Neural progenitor cell (in vitro differentiated cells): ENCODE measurements around the gene COL13A1. TPM values are rescaled to one million over a fixed set of nuclear protein-coding genes. Genes with fewer than 3 reads are reported as not detected.
A peak's percentile ranks its signal among the peaks of the same experiment; 100 is the strongest.

Experiments
- DNase-seq: peaks from one replicate; pipeline ENCODE4 v3.0.0-alpha.2; 2016; ENCODE audit warnings: low spot score
- H2AFZ ChIP-seq: fragments of 200-600 bp; sonication (generic); replicated peaks from 2 replicates; pipeline ENCODE4 v1.6.1; 2016; ENCODE audit warnings: antibody characterized with exemption
- H3F3A ChIP-seq: fragments of 200-600 bp; sonication (generic); 2 replicates; pipeline ENCODE4 v1.6.1; 2016; ENCODE audit warnings: antibody characterized with exemption, low read depth
- H3K27ac ChIP-seq: fragments of 200-600 bp; sonication (generic); 2 replicates; pipeline ENCODE4 v1.5.1; 2016; ENCODE audit warnings: mild to moderate bottlenecking
- H3K27me3 ChIP-seq: fragments of 200-600 bp; sonication (generic); 2 replicates; pipeline ENCODE4 v1.6.1; 2016; ENCODE audit warnings: mild to moderate bottlenecking, moderate library complexity
- H3K36me3 ChIP-seq: fragments of 200-600 bp; sonication (generic); 2 replicates; pipeline ENCODE4 v1.5.1; 2016
- H3K4me1 ChIP-seq: fragments of 200-600 bp; sonication (generic); 2 replicates; pipeline ENCODE4 v1.6.1; 2016; ENCODE audit warnings: mixed run types
- H3K4me2 ChIP-seq: fragments of 200-600 bp; sonication (generic); 2 replicates; pipeline ENCODE4 v1.6.1; 2016
- H3K4me3 ChIP-seq: fragments of 200-600 bp; sonication (generic); 2 replicates; pipeline ENCODE4 v1.5.1; 2016
- H3K79me2 ChIP-seq: fragments of 200-600 bp; sonication (generic); 2 replicates; pipeline ENCODE4 v1.6.1; 2016; ENCODE audit warnings: low read depth
- H3K9ac ChIP-seq: fragments of 200-600 bp; sonication (generic); 2 replicates; pipeline ENCODE4 v1.6.1; 2016
- H3K9me3 ChIP-seq: fragments of 200-600 bp; sonication (generic); 2 replicates; pipeline ENCODE4 v1.5.1; 2016; ENCODE audit warnings: low read depth
- H4K20me1 ChIP-seq: fragments of 200-600 bp; sonication (generic); 2 replicates; pipeline ENCODE4 v1.6.1; 2016; ENCODE audit warnings: low read depth
- H3K27ac Mint-ChIP-seq: 3 replicates; pipeline ENCODE4 v1.8.0; 2021; ENCODE audit warnings: mixed read lengths
- H3K27me3 Mint-ChIP-seq: 2 replicates; pipeline ENCODE4 v1.8.0; 2022; ENCODE audit warnings: low read depth, mild to moderate bottlenecking, inconsistent platforms, moderate library complexity, mixed read lengths; ENCODE audit not compliant: insufficient read depth
- H3K36me3 Mint-ChIP-seq: 3 replicates; pipeline ENCODE4 v1.8.0; 2021; ENCODE audit warnings: mixed read lengths
- H3K4me1 Mint-ChIP-seq: 3 replicates; pipeline ENCODE4 v1.8.0; 2021; ENCODE audit warnings: mixed read lengths
- H3K4me3 Mint-ChIP-seq: 3 replicates; pipeline ENCODE4 v1.8.0; 2021; ENCODE audit warnings: mild to moderate bottlenecking, moderate library complexity, mixed read lengths
- H3K9me3 Mint-ChIP-seq: 3 replicates; pipeline ENCODE4 v1.8.0; 2020; ENCODE audit warnings: mixed read lengths
- EZH2 ChIP-seq: fragments of 200-600 bp; sonication (generic); IDR thresholded peaks from 2 replicates; pipeline ENCODE4 v1.6.1; 2017; ENCODE audit warnings: antibody characterized with exemption, mild to moderate bottlenecking, moderate library complexity
- EZH2phosphoT487 ChIP-seq: fragments of 200-600 bp; sonication (generic); IDR thresholded peaks from 2 replicates; pipeline ENCODE4 v1.6.1; 2017; ENCODE audit warnings: antibody characterized with exemption
- total RNA-seq: library from RNA; depleted of rRNA; stranded (reverse); fragments of >200 nt; gene quantifications from 2 replicates; pipeline ENCODE4 v1.2.3, GENCODE V29; 2015; ENCODE audit warnings: low replicate concordance
- TF ChIP-seq, protein P1 (sequence below): fragments of 200-600 bp; sonication (generic); IDR thresholded peaks from 2 replicates; pipeline ENCODE4 v1.5.1; 2017; ENCODE audit warnings: antibody characterized with exemption, mild to moderate bottlenecking

The COL13A1 gene
- total RNA-seq, 1 donor from 2014 or later = 1.3 TPM

DNA sequence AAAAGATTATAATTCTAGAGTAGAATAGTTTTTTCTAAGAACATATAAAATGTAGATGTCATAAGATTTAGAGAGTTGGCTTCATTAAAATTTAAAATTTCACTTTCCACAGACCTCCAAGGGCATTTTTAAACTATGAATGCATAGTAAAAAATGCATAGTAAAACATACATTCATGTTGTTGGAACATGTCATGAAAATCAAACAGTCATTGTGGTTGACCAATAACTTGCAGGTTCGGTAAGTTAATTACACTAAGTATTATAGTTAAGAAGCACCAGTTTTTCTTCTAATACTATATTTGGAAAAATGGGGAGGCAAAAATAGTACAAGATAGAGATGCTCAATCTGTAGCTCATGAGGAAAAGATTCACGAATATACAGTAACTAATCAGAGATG, 189.4 kb downstream of the COL13A1 start:
- Mint-ChIP-seq H3K36me3 (no peaks in the 10 kb centered on the region), H3K27me3 (no peaks in the 10 kb centered on the region), H3K4me3 (no peak overlapping the region), H3K4me1 (no peaks in the 10 kb centered on the region), H3K27ac (no peak overlapping the region), H3K9me3 (peaks cover 3% of the 10 kb centered on the region)
- Histone ChIP-seq H3K9me3 (no peaks in the 10 kb centered on the region), H3K4me2 (no peak overlapping the region), H3K79me2 (no peaks in the 10 kb centered on the region), H3F3A (no peaks in the 10 kb centered on the region), H2AFZ (no peak overlapping the region), H4K20me1 (no peaks in the 10 kb centered on the region), H3K36me3 (no peaks in the 10 kb centered on the region), H3K27me3 (peaks cover 66% of the 10 kb centered on the region), H3K9ac (no peak overlapping the region), H3K4me3 (no peak overlapping the region), H3K27ac (no peak overlapping the region), H3K4me1 (no peaks in the 10 kb centered on the region)
- DNase-seq = no peak
- TF ChIP-seq EZH2phosphoT487 = no peak
- TF ChIP-seq, protein P1, sequence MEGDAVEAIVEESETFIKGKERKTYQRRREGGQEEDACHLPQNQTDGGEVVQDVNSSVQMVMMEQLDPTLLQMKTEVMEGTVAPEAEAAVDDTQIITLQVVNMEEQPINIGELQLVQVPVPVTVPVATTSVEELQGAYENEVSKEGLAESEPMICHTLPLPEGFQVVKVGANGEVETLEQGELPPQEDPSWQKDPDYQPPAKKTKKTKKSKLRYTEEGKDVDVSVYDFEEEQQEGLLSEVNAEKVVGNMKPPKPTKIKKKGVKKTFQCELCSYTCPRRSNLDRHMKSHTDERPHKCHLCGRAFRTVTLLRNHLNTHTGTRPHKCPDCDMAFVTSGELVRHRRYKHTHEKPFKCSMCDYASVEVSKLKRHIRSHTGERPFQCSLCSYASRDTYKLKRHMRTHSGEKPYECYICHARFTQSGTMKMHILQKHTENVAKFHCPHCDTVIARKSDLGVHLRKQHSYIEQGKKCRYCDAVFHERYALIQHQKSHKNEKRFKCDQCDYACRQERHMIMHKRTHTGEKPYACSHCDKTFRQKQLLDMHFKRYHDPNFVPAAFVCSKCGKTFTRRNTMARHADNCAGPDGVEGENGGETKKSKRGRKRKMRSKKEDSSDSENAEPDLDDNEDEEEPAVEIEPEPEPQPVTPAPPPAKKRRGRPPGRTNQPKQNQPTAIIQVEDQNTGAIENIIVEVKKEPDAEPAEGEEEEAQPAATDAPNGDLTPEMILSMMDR = no peak
- no peak for TF ChIP-seq EZH2

DNA sequence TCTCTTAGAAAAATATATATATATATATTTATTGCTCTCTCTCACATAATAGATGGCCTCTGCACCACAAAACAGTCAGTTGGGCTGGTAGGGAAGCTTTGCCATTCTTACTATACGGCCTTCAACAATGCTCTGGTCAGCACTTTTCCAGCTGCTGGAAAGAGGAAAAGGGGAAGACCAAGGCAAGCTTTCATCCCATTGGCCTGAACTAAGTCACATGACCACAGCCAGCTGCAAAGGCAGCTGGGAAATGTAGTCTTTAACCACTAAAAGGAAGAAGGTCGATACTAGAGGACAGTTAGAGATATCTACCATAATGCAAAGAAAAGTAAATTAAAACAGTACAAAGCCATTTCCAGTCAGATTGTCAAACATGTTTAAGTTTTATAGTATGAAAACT, 192.6 kb downstream of the COL13A1 start:
- Histone ChIP-seq H3K27me3 (peaks cover 43% of the 10 kb centered on the region), H3F3A (no peaks in the 10 kb centered on the region), H3K4me1 (no peaks in the 10 kb centered on the region), H3K4me3 (no peak overlapping the region), H3K9ac (no peak overlapping the region), H2AFZ (no peak overlapping the region), H3K79me2 (no peaks in the 10 kb centered on the region), H3K27ac (no peak overlapping the region), H3K36me3 (no peaks in the 10 kb centered on the region), H3K4me2 (no peak overlapping the region), H3K9me3 (no peaks in the 10 kb centered on the region), H4K20me1 (no peaks in the 10 kb centered on the region)
- no peaks in the 10 kb centered on the region for H3K4me1 Mint-ChIP-seq
- DNase-seq = peak; percentile 26
- TF ChIP-seq EZH2phosphoT487 (no peak), EZH2 (no peak)
- TF ChIP-seq, protein P1 = no peak
- no peak overlapping the region for H3K27ac Mint-ChIP-seq
- peaks cover 2% of the 10 kb centered on the region for H3K27me3 Mint-ChIP-seq
- no peaks in the 10 kb centered on the region for H3K36me3 Mint-ChIP-seq
- H3K4me3 Mint-ChIP-seq = no peak overlapping the region
- peaks cover 3% of the 10 kb centered on the region for H3K9me3 Mint-ChIP-seq

DNA sequence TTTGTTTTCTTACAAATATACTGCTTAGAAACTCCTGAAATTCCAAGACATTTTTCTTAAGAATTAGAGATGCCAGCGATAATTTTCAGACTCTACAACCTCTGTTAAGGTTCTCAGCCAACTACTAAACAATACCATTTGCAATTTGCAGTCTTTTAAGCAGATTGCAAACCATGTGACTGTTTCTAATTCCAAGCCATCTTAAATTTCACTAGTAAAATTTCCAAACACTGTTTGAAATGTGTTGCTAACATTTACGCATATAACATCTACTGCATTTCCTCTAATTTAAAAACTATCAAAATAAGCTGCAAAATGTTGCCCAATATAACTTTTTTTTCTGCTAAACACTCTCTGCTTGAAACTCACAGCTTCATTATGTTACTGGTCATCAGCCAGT, 194.9 kb downstream of the COL13A1 start:
- Mint-ChIP-seq H3K36me3 (no peaks in the 10 kb centered on the region), H3K9me3 (peaks cover 3% of the 10 kb centered on the region), H3K4me1 (no peaks in the 10 kb centered on the region), H3K4me3 (no peak overlapping the region), H3K27ac (no peak overlapping the region), H3K27me3 (peaks cover 4% of the 10 kb centered on the region)
- no peaks in the 10 kb centered on the region for H4K20me1 ChIP-seq
- no peak for TF ChIP-seq EZH2phosphoT487
- TF ChIP-seq, protein P1 = no peak
- no peak for TF ChIP-seq EZH2
- H3K9me3 ChIP-seq = no peaks in the 10 kb centered on the region
- DNase-seq = no peak
- peaks cover 23% of the 10 kb centered on the region for H3K27me3 ChIP-seq
- H3K27ac ChIP-seq = no peak overlapping the region
- no peaks in the 10 kb centered on the region for H3K4me1 ChIP-seq
- no peak overlapping the region for H3K4me3 ChIP-seq
- no peak overlapping the region for H3K4me2 ChIP-seq
- H3K36me3 ChIP-seq = no peaks in the 10 kb centered on the region
- H3K9ac ChIP-seq = no peak overlapping the region
- no peak overlapping the region for H2AFZ ChIP-seq
- H3F3A ChIP-seq = no peaks in the 10 kb centered on the region
- no peaks in the 10 kb centered on the region for H3K79me2 ChIP-seq

DNA sequence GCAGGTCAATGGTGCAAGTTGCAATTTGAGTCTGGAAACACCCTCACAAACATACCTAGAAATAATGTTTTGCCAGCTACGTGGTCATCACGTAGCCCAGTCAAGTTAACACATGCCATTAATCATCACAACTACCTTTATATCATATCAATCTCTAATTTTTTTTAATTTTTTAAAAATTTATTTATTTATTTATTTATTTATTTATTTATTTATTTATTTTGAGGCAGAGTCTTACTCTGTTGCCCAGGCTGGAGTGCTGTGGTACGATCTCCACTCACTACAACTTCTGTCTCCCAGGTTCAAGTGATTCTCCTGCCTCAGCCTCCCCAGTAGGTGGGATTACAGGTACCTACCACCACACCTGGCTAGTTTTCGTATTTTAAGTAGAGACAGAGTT, 198.6 kb downstream of the COL13A1 start:
- Mint-ChIP-seq H3K36me3 (no peaks in the 10 kb centered on the region), H3K27ac (no peak overlapping the region), H3K4me1 (no peaks in the 10 kb centered on the region), H3K4me3 (no peak overlapping the region), H3K27me3 (peaks cover 4% of the 10 kb centered on the region), H3K9me3 (peaks cover 2% of the 10 kb centered on the region)
- no peaks in the 10 kb centered on the region for H3K4me1 ChIP-seq
- DNase-seq = no peak
- no peak overlapping the region for H2AFZ ChIP-seq
- no peak overlapping the region for H3K9ac ChIP-seq
- H3K27me3 ChIP-seq = peaks cover 31% of the 10 kb centered on the region
- no peaks in the 10 kb centered on the region for H4K20me1 ChIP-seq
- no peak overlapping the region for H3K4me3 ChIP-seq
- no peaks in the 10 kb centered on the region for H3K79me2 ChIP-seq
- TF ChIP-seq EZH2 = no peak
- no peak for TF ChIP-seq EZH2phosphoT487
- TF ChIP-seq, protein P1 = no peak
- no peak overlapping the region for H3K4me2 ChIP-seq
- H3K9me3 ChIP-seq = no peaks in the 10 kb centered on the region
- no peaks in the 10 kb centered on the region for H3F3A ChIP-seq
- H3K27ac ChIP-seq = no peak overlapping the region
- H3K36me3 ChIP-seq = no peaks in the 10 kb centered on the region
